Measurements from ENCODE around the gene KRT1.

GRCh38 chr12:52631676-52632459, 48.3 kb downstream of the KRT1 start:
- TF ChIP-seq, protein P1, sequence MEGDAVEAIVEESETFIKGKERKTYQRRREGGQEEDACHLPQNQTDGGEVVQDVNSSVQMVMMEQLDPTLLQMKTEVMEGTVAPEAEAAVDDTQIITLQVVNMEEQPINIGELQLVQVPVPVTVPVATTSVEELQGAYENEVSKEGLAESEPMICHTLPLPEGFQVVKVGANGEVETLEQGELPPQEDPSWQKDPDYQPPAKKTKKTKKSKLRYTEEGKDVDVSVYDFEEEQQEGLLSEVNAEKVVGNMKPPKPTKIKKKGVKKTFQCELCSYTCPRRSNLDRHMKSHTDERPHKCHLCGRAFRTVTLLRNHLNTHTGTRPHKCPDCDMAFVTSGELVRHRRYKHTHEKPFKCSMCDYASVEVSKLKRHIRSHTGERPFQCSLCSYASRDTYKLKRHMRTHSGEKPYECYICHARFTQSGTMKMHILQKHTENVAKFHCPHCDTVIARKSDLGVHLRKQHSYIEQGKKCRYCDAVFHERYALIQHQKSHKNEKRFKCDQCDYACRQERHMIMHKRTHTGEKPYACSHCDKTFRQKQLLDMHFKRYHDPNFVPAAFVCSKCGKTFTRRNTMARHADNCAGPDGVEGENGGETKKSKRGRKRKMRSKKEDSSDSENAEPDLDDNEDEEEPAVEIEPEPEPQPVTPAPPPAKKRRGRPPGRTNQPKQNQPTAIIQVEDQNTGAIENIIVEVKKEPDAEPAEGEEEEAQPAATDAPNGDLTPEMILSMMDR (IDR thresholded peaks at IDR 0.05; ENCODE audit: low read depth, low read length, poor library complexity, severe bottlenecking) = no peak
- TF ChIP-seq EZH2phosphoT487 (IDR thresholded peaks at IDR 0.05; ENCODE audit: borderline replicate concordance, low read length) = no peak

Data from DOHH2 (cell line).